ENCODE measurements around the gene RAB11FIP4. TPM values are rescaled to one million over a fixed set of nuclear protein-coding genes. Genes with fewer than 3 reads are reported as not detected.
A peak's percentile ranks its signal among the peaks of the same experiment; 100 is the strongest.

RAB11FIP4 gene
- total and polyA plus RNA-seq, 2 of the 13 experiments (the other 11 are each of a cell fraction or from before 2014, with no cell fraction given): 28.0 to 89.3 TPM

DNA sequence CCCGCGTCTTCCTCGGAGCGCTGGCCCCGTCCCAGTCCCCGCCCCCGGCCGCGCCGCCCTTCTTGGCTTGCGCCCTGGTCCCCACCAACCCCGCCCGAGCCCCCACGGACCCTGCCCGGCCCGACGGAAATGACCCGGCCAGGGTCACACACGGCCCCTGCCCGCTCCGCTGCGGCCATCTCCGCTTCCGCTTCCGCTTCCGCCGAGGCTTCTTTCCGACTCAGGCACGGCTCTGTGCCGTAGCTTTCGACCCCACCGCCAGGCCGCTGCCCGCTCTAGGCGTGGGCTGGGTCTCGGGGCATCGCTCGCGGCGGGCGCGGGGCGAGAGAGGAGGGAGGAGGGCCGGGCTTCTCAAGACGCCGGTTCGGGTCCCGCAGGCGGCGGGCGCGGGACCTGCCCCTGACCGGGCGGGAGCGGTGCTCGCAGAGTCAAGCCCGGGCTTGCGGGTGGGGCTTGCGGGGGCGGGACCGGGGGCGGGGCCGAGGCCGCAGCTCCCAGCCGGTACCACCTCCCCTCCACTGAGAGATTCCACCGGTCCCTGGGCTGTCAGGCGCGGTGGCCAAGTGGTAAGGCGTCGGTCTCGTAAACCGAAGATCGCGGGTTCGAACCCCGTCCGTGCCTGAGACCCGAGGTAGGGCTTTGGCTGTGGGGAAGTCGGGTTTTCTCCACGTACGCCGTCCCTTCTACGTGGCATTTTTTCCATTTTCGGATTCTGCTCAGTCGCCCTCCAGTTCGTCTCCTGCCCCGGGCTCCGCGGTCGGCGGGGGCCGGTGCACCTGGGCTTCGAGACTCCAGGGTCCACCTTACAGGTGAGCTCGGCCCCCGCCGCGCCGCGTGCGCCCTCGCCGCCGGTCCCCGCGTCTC is 158.3 kb downstream of the RAB11FIP4 start (continued):
- TF ChIP-seq, protein P1, sequence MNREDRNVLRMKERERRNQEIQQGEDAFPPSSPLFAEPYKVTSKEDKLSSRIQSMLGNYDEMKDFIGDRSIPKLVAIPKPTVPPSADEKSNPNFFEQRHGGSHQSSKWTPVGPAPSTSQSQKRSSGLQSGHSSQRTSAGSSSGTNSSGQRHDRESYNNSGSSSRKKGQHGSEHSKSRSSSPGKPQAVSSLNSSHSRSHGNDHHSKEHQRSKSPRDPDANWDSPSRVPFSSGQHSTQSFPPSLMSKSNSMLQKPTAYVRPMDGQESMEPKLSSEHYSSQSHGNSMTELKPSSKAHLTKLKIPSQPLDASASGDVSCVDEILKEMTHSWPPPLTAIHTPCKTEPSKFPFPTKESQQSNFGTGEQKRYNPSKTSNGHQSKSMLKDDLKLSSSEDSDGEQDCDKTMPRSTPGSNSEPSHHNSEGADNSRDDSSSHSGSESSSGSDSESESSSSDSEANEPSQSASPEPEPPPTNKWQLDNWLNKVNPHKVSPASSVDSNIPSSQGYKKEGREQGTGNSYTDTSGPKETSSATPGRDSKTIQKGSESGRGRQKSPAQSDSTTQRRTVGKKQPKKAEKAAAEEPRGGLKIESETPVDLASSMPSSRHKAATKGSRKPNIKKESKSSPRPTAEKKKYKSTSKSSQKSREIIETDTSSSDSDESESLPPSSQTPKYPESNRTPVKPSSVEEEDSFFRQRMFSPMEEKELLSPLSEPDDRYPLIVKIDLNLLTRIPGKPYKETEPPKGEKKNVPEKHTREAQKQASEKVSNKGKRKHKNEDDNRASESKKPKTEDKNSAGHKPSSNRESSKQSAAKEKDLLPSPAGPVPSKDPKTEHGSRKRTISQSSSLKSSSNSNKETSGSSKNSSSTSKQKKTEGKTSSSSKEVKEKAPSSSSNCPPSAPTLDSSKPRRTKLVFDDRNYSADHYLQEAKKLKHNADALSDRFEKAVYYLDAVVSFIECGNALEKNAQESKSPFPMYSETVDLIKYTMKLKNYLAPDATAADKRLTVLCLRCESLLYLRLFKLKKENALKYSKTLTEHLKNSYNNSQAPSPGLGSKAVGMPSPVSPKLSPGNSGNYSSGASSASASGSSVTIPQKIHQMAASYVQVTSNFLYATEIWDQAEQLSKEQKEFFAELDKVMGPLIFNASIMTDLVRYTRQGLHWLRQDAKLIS (CRISPR knock-in tag; IDR thresholded peaks at IDR 0.05): no peak
- peak; percentile 87; the same call in 1 of the 2 replicates for TF ChIP-seq ZNF235 (CRISPR knock-in tag; IDR thresholded peaks at IDR 0.05; ENCODE audit: borderline replicate concordance)
- TF ChIP-seq RCOR2 (CRISPR knock-in tag; IDR thresholded peaks at IDR 0.05): no peak
- TF ChIP-seq SMARCC2 (IDR thresholded peaks at IDR 0.05): no peak
- 0 out of 2 replicates have a peak, but pooled peaks have one; percentile 65 for TF ChIP-seq ZNF557 (CRISPR knock-in tag; IDR thresholded peaks at IDR 0.05)
- TF ChIP-seq ZNF841 (CRISPR knock-in tag; IDR thresholded peaks at IDR 0.05; ENCODE audit: borderline replicate concordance): no peak
- TF ChIP-seq, protein P2, sequence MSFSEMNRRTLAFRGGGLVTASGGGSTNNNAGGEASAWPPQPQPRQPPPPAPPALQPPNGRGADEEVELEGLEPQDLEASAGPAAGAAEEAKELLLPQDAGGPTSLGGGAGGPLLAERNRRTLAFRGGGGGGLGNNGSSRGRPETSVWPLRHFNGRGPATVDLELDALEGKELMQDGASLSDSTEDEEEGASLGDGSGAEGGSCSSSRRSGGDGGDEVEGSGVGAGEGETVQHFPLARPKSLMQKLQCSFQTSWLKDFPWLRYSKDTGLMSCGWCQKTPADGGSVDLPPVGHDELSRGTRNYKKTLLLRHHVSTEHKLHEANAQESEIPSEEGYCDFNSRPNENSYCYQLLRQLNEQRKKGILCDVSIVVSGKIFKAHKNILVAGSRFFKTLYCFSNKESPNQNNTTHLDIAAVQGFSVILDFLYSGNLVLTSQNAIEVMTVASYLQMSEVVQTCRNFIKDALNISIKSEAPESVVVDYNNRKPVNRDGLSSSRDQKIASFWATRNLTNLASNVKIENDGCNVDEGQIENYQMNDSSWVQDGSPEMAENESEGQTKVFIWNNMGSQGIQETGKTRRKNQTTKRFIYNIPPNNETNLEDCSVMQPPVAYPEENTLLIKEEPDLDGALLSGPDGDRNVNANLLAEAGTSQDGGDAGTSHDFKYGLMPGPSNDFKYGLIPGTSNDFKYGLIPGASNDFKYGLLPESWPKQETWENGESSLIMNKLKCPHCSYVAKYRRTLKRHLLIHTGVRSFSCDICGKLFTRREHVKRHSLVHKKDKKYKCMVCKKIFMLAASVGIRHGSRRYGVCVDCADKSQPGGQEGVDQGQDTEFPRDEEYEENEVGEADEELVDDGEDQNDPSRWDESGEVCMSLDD (CRISPR knock-in tag; IDR thresholded peaks at IDR 0.05; ENCODE audit: borderline replicate concordance): no peak
- peak; percentile 91 for TF ChIP-seq ZNF670 (CRISPR knock-in tag; IDR thresholded peaks at IDR 0.05; ENCODE audit: borderline replicate concordance)
- TF ChIP-seq, protein P3, sequence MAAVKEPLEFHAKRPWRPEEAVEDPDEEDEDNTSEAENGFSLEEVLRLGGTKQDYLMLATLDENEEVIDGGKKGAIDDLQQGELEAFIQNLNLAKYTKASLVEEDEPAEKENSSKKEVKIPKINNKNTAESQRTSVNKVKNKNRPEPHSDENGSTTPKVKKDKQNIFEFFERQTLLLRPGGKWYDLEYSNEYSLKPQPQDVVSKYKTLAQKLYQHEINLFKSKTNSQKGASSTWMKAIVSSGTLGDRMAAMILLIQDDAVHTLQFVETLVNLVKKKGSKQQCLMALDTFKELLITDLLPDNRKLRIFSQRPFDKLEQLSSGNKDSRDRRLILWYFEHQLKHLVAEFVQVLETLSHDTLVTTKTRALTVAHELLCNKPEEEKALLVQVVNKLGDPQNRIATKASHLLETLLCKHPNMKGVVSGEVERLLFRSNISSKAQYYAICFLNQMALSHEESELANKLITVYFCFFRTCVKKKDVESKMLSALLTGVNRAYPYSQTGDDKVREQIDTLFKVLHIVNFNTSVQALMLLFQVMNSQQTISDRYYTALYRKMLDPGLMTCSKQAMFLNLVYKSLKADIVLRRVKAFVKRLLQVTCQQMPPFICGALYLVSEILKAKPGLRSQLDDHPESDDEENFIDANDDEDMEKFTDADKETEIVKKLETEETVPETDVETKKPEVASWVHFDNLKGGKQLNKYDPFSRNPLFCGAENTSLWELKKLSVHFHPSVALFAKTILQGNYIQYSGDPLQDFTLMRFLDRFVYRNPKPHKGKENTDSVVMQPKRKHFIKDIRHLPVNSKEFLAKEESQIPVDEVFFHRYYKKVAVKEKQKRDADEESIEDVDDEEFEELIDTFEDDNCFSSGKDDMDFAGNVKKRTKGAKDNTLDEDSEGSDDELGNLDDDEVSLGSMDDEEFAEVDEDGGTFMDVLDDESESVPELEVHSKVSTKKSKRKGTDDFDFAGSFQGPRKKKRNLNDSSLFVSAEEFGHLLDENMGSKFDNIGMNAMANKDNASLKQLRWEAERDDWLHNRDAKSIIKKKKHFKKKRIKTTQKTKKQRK (IDR thresholded peaks at IDR 0.05; ENCODE audit: low read length): no peak
- TF ChIP-seq MXD4 (CRISPR knock-in tag; IDR thresholded peaks at IDR 0.05): 0 out of 2 replicates have a peak, but pooled peaks have one; percentile 18
- peak; percentile 85 for TF ChIP-seq ZMYM4 (CRISPR knock-in tag; IDR thresholded peaks at IDR 0.05)
- TF ChIP-seq, protein P4, sequence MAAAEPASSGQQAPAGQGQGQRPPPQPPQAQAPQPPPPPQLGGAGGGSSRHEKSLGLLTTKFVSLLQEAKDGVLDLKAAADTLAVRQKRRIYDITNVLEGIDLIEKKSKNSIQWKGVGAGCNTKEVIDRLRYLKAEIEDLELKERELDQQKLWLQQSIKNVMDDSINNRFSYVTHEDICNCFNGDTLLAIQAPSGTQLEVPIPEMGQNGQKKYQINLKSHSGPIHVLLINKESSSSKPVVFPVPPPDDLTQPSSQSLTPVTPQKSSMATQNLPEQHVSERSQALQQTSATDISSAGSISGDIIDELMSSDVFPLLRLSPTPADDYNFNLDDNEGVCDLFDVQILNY (CRISPR knock-in tag; conservative IDR thresholded peaks at IDR 0.05): no peak
- TF ChIP-seq ZSCAN9 (CRISPR knock-in tag; IDR thresholded peaks at IDR 0.05; ENCODE audit: borderline replicate concordance): peak; percentile 22; the same call in 1 of the 2 replicates
- peak; percentile 84 for TF ChIP-seq FOXC1 (CRISPR knock-in tag; IDR thresholded peaks at IDR 0.05; ENCODE audit: borderline replicate concordance)
- TF ChIP-seq HNRNPK (IDR thresholded peaks at IDR 0.05; ENCODE audit: low read depth, low read length, poor library complexity, severe bottlenecking): peak; percentile 62
- TF ChIP-seq ZNF558 (CRISPR knock-in tag; IDR thresholded peaks at IDR 0.05; ENCODE audit: borderline replicate concordance): no peak

Data from HepG2 (cell line).